SK-N-DZ (cell line): ENCODE measurements around the gene USHBP1.
A peak's percentile ranks its signal among the peaks of the same experiment; 100 is the strongest.

Experiments
- DNase-seq: peaks from one replicate; pipeline ENCODE4 v3.0.0-alpha.2; 2015; ENCODE audit warnings: low spot score

USHBP1 gene

DNA sequence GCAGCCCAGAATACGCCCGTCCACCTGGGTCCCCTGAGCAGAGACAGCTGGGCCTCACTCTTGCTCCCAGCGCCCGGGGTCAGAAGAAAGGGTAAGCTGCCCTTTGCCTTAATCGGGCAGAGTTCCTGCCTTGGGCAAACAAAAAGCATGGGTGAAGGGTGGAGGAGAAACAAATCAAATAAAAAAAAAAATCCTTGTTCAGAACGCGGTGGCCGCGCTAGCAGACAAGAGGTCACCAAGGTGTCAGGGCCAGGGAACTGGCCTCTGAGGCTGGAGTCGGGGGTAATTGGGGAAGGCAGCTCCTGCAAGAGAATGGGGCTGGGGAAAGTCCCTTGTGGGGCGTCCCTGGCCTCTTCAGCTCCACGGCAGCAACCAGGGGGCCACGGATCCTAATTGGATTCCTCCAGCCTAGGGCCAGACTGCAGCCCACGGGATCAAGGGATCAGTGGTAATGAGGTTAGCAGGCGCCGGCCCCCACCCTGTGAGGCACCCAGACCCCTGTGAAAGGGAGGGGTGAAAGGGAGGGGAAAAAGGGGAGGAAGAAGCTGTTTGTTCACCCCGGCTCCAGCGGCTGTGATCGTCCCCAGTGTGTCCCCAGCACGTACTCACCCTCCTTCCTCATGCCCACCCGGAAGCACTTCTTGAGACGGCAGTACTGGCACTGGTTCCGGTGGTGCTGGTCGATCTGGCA is 24.3 kb downstream of the USHBP1 start:
- DNase-seq, result peak; percentile 67

DNA sequence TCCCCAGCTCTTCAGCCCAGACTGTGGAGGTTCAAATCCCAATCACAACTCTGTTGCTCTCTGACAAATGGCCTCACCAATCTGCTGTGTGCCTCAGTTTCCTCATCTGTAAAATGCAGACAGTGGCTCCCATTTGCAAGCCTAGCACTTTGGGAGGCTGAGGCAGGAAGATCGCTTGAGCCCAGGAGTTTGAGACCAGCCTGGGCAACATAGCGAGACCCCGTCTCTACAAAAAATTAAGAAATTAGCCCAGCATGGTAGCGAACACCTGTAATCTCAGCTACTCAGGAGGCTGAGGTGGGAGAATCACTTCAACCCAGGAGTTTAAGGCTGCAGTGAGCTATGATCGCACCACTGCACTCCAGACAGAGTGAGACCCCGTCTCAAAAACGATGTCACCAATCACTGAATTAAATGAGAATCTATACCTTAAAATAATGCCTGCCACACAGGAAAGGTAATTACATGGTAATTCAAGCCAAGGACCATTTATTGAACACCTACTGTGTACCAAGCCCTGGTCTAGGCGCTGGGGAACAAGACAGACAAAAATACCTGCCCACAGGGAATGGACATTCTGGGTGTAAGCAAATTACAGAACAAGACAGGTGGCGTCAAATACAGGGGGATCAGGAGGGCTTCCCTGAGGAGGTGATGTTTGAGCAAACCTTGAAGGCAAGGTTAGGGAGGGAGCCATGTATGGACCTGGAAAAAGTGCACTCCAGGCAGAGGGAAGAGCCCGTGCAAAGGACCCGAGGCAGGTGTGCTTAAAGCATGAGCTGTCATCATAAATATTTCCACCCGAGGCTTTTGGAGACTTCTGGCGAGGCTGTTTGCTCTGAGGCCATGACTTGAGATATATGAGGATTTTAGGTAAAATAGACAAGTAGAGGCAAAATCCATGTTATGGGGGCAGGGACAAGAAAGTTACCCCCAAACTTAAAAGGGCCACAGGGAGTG is 26.5 kb downstream of the USHBP1 start:
- DNase-seq, result no peak

DNA sequence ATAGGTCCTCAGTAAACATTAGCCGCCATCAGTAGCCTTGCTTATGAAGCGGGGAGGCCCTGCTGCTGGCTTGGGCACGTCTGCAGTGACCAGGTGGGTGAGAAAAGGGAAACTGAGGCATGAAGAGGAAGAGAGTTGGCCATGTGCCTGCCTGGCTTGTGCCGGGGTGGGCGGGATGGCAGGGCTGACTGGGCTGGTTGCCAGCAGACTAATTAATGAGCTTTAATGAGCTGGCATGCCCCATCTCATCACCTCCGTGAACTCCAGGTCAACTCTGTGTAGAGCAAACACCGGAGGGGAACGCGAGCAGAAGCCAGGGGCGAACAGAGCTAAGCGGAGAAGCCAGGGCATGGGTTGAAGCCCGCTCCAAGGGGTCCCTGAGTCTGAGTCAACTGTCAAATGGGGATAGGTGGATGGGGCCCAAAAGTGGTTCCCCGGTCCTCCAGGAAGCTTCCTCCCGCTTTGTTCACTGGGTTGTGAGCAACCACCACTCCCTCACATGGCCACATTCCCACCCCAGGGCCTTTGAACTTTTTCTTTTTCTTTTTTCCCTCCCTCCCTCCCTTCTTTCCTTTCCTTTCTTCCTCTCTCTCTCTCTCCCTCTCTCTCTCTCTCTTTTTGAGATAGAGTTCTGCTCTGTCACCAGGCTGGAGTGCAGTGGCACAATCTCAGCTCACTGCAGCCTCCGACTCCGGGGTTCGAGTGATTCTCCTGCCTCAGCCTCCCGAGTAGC is 27.6 kb downstream of the USHBP1 start:
- no peak for DNase-seq

DNA sequence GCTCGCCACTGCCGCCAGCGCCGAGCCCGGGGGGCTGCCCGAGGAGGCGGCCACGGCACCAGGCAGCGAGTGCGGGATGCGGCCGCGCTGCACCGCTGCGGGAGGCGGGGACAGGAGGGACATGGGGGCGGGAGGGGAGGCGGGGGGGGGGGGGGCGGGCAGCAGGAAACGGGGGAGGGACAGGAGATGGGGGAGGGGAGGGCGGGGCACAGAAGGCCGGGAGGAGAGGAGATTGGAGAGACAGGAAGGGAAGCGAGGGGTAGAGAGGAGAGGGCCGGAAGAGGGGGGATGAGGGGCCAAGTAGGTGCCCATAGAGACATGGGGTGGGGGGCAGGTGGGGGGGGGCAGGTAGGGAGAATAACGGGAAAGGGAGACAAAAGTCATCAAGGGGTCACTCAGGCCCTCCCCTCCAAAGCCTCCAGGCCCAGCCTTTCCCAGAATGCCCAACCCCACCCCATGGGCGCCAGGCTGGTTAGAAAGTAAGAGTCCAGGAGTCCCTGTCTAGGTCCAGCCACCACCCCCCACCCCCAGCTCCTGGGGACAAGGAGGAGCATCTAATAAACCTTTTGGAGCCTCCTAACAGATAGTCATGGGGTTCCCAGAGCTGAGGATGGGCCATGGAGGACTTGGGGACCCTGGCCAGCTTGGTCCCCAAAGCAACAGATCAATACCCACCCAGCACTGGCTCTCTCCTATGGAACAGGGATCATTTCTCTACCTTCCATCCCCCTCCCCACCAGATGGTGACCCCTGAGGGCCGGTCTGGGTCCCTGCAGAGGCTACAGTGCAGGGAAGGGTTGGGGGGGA is 28.4 kb downstream of the USHBP1 start:
- DNase-seq, result no peak

DNA sequence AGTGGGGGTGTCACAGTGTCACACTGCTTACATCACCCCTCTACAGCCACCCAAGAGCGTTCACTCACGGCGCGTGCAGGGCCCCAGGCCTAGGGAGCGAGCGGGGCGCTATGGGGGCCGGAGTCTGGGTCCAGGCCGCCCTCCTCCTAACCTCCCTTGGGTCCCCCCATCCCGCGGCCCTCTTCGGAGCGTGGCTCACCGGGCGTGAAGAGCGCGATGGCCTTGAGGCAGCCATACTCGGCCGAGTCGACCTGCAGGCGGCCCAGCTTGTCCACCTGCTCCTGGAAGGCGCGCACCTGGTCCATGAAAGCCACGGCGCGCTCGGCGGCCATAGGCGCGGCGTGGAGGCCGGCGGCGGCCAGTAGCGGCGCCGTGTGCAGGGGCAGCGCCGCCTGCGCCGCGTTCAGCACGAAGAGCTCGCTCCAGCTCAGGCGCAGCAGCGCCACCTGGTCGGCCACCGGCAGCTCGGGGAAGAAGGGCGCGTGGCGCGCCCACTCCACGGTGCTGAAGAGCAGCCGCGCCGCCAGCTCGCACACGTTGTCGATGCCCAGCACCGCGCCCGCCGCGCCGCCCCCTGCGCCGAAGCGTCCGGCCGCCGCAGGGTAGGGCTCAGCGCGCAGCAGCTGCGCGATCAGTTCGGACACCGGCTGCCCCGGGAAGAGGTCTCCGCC is 29.1 kb downstream of the USHBP1 start:
- DNase-seq, result peak; percentile 64

DNA sequence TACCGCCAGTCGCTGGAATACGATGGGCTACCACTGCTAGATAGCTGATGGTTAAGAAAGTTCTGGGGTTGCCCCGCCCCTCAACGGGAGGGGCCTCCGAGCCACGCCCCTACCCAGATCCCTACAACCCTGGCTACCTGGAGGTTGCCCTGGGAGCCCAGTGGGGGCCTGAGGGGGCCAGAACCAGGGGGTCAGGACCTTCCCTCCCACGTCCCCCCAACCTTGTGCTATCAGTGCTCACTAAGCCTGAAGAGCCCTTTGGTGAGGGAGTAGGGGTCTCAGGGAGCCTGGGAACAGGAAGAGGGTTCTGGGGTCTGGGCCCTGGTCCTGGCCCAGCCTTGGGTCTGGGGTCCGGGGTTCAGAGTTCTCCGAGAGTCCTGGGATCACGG is 29.6 kb downstream of the USHBP1 start:
- no peak for DNase-seq

- no peak for DNase-seq
Observed at GRCh38 chr19:17232258-17232657, 32.3 kb downstream of the USHBP1 start.

GRCh38 chr19:17229890-17230289 is 34.7 kb downstream of the USHBP1 start:
- DNase-seq, result no peak

DNA sequence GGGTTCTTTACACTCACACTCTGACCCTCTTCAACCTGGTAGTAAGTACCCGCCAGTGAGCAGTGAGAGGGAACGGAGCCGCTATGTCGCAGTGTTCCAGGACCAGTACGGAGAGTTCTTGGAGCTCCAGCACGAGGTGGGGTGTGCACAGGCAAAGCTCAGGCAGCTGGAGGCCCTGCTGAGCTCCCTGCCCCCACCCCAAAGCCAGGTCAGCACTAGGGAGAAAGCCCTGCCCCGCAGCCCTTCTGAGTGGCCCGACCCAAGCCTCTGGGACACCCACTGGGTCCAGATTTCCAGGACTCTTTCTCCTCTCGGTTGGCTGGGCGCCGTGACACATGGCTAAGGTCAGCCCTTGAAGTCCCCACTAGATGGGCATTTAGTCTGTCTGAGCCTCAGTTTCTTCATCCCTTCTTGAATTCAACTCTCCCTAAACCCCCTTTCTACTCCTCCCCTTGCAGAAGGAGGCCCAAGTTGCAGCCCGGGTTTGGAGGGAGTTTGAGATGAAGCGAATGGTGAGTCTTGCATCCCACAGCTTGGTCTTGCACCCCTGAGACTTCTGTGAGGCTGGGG is 36.7 kb downstream of the USHBP1 start:
- no peak for DNase-seq

DNA sequence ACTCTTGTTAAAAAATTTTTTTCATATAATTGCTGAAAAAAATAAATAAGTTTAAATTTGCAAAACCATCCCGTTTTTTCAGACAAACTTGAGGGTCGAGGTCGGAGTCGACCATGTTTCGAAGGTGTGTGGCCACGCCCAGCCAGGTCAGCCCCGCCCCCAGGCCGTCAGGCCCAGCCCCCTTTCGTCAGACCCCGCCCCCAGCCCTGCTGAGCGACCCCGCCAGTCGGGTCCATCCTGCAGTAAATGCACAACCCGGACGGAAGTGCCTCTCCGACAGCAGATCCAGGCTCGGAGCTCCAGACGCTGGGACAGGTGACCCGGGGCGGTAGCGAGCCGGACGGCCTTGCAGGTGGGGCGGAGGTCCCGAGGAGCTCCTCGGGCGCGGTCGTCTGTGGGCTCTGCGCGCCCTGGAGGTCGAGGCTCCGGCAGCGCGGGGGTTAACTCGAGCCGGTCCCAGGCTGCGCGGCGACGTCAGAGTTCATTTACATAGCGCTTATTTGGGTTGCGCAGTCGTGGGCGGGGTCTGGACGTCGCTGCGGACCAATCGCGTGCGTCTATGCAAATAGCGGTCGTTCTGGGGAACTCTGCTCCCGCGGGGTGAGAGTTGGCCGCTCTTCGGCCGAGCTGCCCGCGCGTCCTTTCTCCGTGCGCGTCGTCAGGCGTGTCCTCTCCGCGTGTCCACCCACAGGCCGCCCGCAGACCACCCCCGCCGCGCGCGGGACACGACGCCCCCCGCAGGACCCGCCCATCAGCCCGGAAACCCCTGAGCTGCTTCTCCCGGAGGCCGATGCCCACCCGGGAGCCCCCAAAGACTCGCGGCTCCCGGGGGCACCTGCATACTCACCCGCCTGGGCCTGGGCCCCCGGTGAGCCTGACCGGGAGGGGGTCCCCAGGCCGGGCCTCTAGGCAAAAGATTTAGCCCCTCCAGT is 38.3 kb downstream of the USHBP1 start, which contains the start of gene OCEL1:
OCEL1 (plus strand) TSS at position 225 of the 932 bp plus-strand sequence; CDS start at position 247, 22 bp downstream.
- peak; percentile 98 for DNase-seq

DNA sequence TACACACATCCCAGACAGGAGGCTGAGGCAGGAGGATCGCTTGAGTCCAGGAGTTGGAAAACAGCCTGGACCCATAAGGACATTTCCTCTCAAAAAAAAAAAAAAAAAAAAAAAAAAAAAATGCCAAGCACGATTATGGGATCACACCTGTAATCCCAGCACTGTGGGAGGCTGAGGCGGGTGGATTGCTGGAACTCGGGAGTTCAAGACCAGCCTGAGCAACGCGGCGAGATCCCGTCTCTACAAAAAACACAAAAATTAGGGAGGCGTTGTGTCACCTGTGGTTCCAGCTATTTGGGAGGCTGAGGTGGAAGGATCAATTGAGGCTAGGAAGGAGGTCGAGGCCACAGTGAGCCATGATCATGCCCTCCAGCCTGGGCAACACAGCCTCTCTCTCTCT is 39.5 kb downstream of the USHBP1 start:
- no peak for DNase-seq

DNA sequence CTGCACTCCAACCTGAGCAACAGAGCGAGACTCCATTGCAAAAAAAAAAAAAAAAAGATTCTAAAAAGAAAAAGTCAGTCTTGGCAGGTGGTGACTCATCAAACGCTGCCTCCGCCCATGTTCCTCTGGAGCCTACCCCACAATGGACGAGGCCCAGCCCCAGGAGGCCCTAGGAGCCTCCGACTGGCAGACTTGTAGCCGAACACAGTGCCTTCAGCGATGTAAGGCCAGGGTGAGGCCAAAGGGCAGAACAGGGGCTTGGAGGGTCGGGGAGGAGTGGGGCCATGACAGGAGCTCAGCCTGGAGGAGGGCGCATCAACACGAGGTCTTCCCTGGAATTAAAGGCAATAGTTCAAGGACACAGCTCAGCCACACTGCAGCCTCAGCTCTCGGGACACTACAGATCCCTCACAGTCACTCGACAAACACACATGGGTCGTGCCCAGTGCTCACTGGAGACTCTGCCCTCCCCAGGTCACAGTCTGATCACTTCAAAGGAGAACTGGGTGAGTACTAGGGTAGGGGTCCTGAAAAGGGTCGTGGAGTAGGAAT is 44.3 kb downstream of the USHBP1 start:
- no peak for DNase-seq

DNA sequence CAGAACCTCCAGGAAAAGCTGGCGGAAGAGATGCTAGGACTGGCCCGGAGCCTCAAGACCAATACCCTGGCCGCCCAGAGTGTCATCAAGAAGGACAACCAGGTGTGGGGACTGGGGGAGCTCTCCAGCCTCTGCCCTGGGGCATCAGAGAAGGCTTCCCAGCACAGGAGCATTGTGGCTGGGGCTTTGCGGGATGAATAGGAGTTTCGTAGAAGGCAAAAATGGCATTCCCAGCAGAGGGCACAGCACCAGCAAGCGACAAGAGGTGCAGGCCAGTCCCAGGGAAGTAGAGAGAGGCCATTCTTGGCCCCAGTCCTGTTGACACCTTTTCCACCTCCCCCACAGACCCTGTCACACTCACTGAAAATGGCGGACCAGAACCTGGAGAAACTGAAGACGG is 45.3 kb downstream of the USHBP1 start:
- DNase-seq, result no peak

DNA sequence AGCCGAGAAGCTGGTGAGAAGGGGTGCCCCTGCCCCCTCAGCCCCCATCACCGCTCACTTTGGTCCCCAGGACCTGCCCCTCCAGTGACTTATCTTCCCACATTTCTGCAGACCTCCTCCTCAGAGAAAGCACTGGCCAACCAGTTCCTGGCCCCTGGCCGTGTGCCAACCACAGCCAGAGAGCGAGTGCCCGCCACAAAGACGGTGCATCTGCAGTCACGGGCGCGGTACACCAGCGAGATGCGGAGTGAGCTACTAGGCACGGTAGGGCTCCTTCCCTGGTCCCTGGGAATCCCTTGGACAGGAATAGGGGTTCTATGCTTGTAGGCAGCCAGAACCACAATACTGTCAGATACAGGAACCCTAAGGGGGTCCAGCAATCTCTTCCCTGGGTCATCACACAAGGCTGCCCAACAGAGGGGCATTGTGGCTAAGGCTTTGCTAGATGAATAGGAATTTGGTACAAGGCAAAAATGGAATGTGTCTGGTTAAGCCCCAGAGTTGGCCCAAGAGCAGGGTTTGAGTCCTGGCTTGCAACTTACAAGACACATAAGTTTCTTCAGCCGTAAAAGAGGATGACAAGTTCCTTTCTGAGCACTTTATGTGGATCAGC is 48.4 kb downstream of the USHBP1 start:
- DNase-seq, result no peak

DNA sequence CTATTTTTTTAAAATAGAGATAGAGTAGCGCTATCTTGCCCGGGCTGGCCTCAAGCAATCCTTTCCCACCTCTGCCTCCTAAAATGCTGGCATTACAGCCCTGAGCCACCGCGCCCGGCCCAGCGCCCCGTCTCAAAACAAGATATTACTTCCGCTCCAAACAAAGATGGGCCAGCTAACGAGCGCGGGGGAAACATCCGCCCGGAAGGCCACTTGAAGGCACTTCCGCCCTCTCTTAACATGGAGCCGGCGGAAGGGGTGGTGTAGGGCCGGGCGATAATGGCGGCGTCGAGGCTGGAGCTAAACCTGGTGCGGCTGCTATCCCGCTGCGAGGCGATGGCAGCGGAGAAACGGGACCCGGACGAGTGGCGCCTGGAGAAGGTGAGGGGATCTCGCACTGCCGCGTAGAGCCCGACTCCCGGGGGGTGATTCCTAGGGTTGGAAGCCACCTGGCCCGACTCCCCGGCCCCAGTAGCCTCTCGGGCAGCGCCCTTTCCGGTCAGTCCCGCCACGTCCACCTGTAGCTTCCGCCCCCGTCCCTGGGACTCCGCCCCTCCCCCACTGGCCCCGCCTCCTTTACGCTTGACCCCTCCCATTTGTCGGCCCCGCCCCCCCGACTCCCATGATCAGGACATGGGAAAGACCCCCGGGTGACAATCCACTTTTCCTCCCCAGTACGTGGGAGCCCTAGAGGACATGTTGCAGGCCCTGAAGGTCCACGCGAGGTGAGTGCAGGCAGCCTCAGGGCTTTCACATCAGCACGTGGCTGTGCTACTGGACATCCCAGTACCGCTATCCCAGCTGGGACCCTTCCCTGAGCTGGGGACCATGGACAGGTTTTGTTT is 49.2 kb downstream of the USHBP1 start, which contains the start of gene USE1:
USE1 (plus strand) TSS at position 231 of the 845 bp plus-strand sequence; CDS start at position 280, 49 bp downstream.
- DNase-seq, result peak; percentile 76

GRCh38 chr19:17214508-17215126 is 49.9 kb downstream of the USHBP1 start:
- no peak for DNase-seq

DNA sequence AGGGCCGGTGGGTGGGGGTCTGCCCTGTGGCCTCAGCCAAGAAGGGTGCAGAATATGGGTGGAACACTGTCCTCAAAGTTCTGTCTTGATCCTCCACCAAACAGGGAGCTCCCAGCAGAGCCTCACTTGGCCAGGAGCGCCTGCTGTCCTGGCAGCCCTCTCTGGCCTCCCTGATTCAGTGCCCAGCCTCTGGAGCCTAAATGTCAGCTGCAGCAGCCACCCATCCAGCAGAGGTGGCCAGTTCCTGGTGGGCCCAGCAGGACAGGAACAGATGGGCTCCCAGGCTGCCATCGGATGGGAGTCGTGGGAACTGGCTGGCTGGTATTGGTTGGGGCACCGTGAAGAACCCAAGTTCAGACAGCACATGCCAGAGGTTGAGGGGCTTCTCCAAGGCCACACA is 51.2 kb downstream of the USHBP1 start:
- DNase-seq, result no peak
